HG03159 (cell line): ENCODE measurements around the gene TFF3.
"Not testable (repeated sequence)": the region's sequence is repeated elsewhere in the genome, so short reads cannot be mapped to it uniquely, and the experiment has no call there.

Source experiments
- ATAC-seq: cut with Tn5 transposase; IDR thresholded peaks from one replicate; pipeline ENCODE4 v1.9.1; 2021; ENCODE audit warnings: mild to moderate bottlenecking, moderate library complexity; ENCODE audit not compliant: unreplicated experiment

TFF3 gene

GRCh38 chr21:42306366-42307035 lies 8.7 kb downstream of the TFF3 start:
- ATAC-seq, result no peak

DNA sequence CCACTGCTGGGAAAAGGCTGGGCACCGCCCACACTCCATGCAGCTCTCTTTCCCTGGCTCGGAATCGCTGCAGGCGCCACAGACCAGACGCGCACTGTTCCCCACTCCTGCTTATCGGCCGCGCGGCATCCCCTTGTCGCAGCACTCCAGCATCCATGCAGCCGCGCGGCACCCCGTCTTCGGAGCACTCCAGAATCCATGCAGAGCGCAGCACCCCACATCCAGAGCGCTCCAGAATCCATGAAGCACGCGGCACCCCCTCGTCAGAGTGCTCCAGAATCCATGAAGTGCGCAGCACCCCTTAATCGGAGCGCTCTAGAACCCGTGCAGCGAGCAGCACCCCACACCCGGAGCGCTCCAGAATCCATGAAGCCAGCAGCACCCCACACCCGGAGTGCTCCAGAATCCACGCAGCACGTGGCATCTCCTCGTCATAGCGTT lies 9.5 kb downstream of the TFF3 start:
- ATAC-seq, result no peak

DNA sequence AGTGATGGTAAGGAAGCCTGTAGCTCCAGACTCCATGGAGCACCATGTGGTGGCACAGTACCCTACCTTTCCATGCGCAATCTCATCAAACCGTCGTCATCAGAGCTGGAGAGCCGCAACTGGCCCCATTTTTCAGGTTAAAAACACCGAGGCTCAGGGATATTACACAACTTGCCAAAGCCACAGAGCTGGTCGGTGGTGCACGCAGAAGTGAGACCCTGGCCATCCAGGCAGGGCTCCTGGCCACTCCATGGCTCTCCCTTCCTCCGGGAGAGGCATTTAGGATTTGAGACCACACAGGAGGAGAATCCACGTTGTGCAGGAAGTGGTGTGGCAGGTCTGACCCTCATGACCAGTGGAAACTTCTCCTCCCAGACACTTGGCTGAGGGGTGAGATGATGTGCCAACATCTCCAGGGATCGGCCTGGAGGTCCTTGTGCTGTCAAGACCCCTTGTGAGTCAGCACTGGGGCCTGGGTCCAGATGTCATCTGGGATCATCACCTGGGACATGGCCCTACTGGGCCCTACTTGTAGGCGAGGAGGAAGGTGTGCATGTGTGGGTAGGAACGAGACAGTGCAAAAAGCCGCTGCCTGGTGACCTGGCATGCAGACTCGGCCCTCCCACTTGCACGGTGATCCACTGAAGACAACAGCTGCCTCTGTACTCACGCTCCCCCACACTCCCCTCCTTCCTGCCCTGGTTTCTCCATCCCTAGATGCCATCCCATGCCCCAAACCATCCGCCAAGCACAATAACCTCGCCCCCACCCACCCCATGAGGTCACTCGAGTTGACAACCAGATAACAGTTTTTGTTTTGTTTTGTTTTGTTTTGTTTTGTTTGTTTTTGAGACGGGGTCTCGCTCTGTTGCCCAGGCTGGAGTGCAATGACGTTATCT lies 10.4 kb downstream of the TFF3 start:
- ATAC-seq, result no peak

GRCh38 chr21:42303443-42303842 lies 11.8 kb downstream of the TFF3 start:
- no peak for ATAC-seq

GRCh38 chr21:42302794-42303193 lies 12.4 kb downstream of the TFF3 start:
- no peak for ATAC-seq

DNA sequence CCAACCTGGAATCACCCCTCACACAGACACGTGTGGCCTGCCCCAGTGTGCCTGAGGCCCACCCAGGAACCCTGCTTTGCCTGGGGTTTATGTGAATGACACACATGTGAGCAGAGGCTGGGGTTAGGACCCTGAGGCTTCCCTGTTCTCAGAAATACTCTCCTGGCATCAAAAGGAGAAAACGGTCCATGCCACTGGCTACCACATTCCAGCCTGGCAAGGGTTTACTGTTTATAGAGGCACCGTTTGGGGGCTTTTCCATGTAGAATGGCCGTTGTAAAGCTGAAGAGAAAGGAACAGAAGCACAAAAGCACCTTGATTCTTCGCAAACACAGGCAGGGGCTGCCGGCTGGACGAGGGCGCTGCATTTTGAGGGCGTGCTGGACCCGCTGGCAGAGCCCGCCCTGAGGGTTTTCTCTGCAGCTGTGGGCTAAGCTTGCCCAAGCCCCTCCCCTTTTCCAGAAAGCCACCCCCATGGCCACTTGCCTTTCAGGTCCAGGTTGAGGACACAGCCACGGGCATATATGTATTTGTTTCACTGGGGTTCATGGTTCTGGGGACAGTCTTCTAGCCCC lies 13.0 kb downstream of the TFF3 start:
- no peak for ATAC-seq

GRCh38 chr21:42301371-42302075 lies 13.7 kb downstream of the TFF3 start:
- ATAC-seq, result no peak

- no peak for ATAC-seq
These were observed 14.3 kb downstream of the TFF3 start for GRCh38 chr21:42300956-42301355.

- ATAC-seq, result no peak
These were observed 15.1 kb downstream of the TFF3 start for GRCh38 chr21:42300045-42300583.

- no peak for ATAC-seq
These were observed 15.7 kb downstream of the TFF3 start for GRCh38 chr21:42299324-42300044.

GRCh38 chr21:42298657-42299056 lies 16.6 kb downstream of the TFF3 start:
- ATAC-seq, result no peak

DNA sequence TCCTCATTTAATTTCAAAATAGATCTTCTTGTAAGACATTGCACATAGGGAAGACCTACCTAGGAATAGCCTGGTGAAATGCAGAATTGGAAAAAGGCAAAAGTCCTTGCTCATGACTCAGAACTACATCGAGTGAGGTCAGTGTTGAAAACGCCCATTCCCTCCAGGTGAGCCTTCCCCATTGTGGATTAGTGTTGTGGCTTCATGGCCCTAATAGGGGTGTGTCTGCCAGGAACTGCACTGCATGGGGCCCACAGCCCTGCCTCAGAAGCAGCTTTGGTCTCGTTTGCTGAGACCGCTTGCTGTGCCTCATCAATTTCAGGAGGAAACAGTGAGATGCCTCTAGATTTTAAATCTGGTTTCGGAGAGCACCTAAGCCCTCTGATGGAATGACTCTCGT lies 17.0 kb downstream of the TFF3 start:
- ATAC-seq, result no peak

DNA sequence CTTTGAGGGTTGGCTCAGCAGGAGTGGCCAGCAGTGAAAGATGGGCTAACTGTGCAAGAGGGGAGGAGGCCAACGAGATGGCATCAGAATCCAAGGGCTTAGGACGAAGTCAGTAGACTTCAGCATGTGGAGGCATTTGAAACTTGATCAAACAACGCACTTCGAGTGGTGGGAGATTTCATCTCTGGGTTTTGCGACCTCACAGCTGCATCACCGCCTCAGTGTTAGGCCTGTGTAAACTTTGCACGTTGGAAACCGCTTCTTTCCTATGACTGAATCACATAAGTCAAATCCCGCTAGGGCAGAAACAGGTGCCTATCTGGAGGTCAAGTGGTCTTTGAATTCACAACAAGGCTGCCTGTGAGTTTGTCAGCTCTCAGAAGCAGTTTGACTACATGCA lies 17.8 kb downstream of the TFF3 start:
- no peak for ATAC-seq

DNA sequence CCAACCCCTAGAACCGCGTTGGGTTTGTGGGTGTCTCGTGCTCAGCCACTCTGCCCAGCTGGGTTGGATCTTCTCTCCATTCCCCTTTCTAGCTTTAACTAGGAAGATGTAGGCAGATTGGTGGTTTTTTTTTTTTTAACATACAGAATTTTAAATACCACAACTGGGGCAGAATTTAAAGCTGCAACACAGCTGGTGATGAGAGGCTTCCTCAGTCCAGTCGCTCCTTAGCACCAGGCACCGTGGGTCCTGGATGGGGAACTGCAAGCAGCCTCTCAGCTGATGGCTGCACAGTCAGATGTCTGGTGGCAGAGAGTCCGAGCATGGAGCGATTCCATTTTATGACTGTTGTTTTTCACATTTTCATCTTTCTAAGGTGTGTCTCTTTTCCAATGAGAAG lies 18.7 kb downstream of the TFF3 start:
- ATAC-seq, result no peak

- ATAC-seq, result no peak
These were observed 19.4 kb downstream of the TFF3 start for GRCh38 chr21:42295845-42296244.

- no peak for ATAC-seq
These were observed 20.8 kb downstream of the TFF3 start for GRCh38 chr21:42294273-42294880.

GRCh38 chr21:42293649-42294272 lies 21.4 kb downstream of the TFF3 start:
- no peak for ATAC-seq

- not testable (repeated sequence) for ATAC-seq
These were observed 22.6 kb downstream of the TFF3 start for GRCh38 chr21:42292563-42293142.
